Kasumi-1 (cell line): ENCODE results near the gene CCNL1.

Source experiments
- DNase-seq, 2 experiments: peaks; one replicate each; lab custom pipeline; 2025; lab: John Stamatoyannopoulos, UW

The CCNL1 gene

GRCh38 chr3:157122832-157123427, 37.0 kb downstream of the CCNL1 start:
- DNase-seq, result no peak

- DNase-seq, result no peak
Measured at GRCh38 chr3:157122116-157122515, 37.8 kb downstream of the CCNL1 start.

- DNase-seq, result no peak
Measured at GRCh38 chr3:157121522-157121921, 38.4 kb downstream of the CCNL1 start.

- DNase-seq, result no peak
Measured at GRCh38 chr3:157120071-157120892, 39.7 kb downstream of the CCNL1 start.

GRCh38 chr3:157119369-157119951, 40.5 kb downstream of the CCNL1 start:
- DNase-seq, result no peak

- no peak for DNase-seq
Measured at GRCh38 chr3:157117875-157118654, 41.9 kb downstream of the CCNL1 start.

GRCh38 chr3:157117206-157117605, 42.7 kb downstream of the CCNL1 start:
- no peak for DNase-seq

GRCh38 chr3:157116017-157116416, 43.9 kb downstream of the CCNL1 start:
- DNase-seq, result no peak

GRCh38 chr3:157115069-157116006, 44.6 kb downstream of the CCNL1 start:
- no peak for DNase-seq

- DNase-seq, result no peak
Measured at GRCh38 chr3:157113832-157114505, 46.0 kb downstream of the CCNL1 start.

- DNase-seq, result no peak
Measured at GRCh38 chr3:157112536-157112935, 47.4 kb downstream of the CCNL1 start.

- DNase-seq, result no peak
Measured at GRCh38 chr3:157111518-157111917, 48.4 kb downstream of the CCNL1 start.

- DNase-seq, result no peak
Measured at GRCh38 chr3:157110761-157111278, 49.1 kb downstream of the CCNL1 start.

- no peak for DNase-seq
Measured at GRCh38 chr3:157109267-157110141, 50.4 kb downstream of the CCNL1 start.

- no peak for DNase-seq
Measured at GRCh38 chr3:157107644-157108133, 52.3 kb downstream of the CCNL1 start.

GRCh38 chr3:157107037-157107436, 52.9 kb downstream of the CCNL1 start:
- no peak for DNase-seq

- DNase-seq, result no peak
Measured at GRCh38 chr3:157104928-157105652, 54.9 kb downstream of the CCNL1 start.

- no peak for DNase-seq
Measured at GRCh38 chr3:157104521-157104920, 55.4 kb downstream of the CCNL1 start.

GRCh38 chr3:157103860-157104259, 56.1 kb downstream of the CCNL1 start:
- no peak for DNase-seq
